Measurements from ENCODE around the gene DSCAM. TPM values are rescaled to one million over a fixed set of nuclear protein-coding genes. Genes with fewer than 3 reads are reported as not detected.

Gene DSCAM
- total and polyA plus RNA-seq, 2 donors (not counting 1 experiment from before 2014, with no cell fraction given), result not detected

GRCh38 chr21:40395732-40396131 lies 451.2 kb downstream of the DSCAM start:
- Histone ChIP-seq H3K27me3 (replicated peaks in 1 of 4; ENCODE audit: control extremely low read depth in 1 of 4, control insufficient read depth in 3 of 4, insufficient read depth in 4 of 4, low read length in 3 of 4) (no peaks in the 10 kb centered on the region), H3K79me2 (ENCODE audit: control insufficient read depth, insufficient read depth, low read length) (no peaks in the 10 kb centered on the region), H3K4me3 (ENCODE audit: control extremely low read depth in 1 of 5, extremely low read depth in 1 of 5, insufficient read depth in 1 of 5, low read depth in 2 of 5, low read length in 4 of 5) (no peak overlapping the region), H3K4me1 (ENCODE audit: control insufficient read depth in 2 of 2, insufficient read depth in 2 of 2, low read length in 2 of 2) (no peaks in the 10 kb centered on the region), H3K9ac (ENCODE audit: low read length) (no peak overlapping the region), H3K27ac (ENCODE audit: low read length in 2 of 2) (no peak overlapping the region), H3K9me3 (ENCODE audit: control extremely low read depth in 1 of 3, control insufficient read depth in 2 of 3, insufficient read depth in 1 of 3, low read length in 2 of 3) (peaks cover 0 to 4% (median 0%) of the 10 kb centered on the region in 3 donors), H2AFZ (ENCODE audit: insufficient read depth, low read depth, low read length, poor library complexity, severe bottlenecking) (no peak overlapping the region), H4K20me1 (ENCODE audit: control insufficient read depth, insufficient read depth, low read length, poor library complexity, severe bottlenecking) (no peaks in the 10 kb centered on the region), H3K36me3 (replicated peaks in 1 of 2; ENCODE audit: control extremely low read depth in 1 of 2, control insufficient read depth in 1 of 2, extremely low read depth in 1 of 2, insufficient read depth in 2 of 2, low read length in 1 of 2) (no peaks in the 10 kb centered on the region), H3K4me2 (replicated peaks; ENCODE audit: low read depth, low read length, poor library complexity, severe bottlenecking) (no peak overlapping the region)
- peaks cover 5% of the 10 kb centered on the region for H3K9me3 Mint-ChIP-seq (ENCODE audit: insufficient read depth)
- TF ChIP-seq EZH2 (IDR thresholded peaks at IDR 0.05; ENCODE audit: borderline replicate concordance, insufficient read depth, low read depth, low read length, poor library complexity, severe bottlenecking) (no peak), CTCF (IDR thresholded peaks at IDR 0.05) (no peak)
- WGBS (ENCODE audit: insufficient coverage), result 79% methylated on average over 4 of the region's 7 CpGs
- no peaks in the 10 kb centered on the region for H3K4me1 Mint-ChIP-seq
- intact Hi-C loops (cut with micrococcal nuclease), result no loop called here
- CTCF ChIA-PET, result no interaction called here
- H3K4me3 Mint-ChIP-seq, result no peak overlapping the region
- H3K27ac Mint-ChIP-seq, result no peak overlapping the region
- POLR2A ChIA-PET, result no interaction called here
- DNase-seq (no peak), ATAC-seq (ENCODE audit: low read depth) (no peak)
- H3K27me3 Mint-ChIP-seq, result no peaks in the 10 kb centered on the region

GRCh38 chr21:40393066-40393465 lies 453.9 kb downstream of the DSCAM start:
- Histone ChIP-seq H3K9me3 (ENCODE audit: control extremely low read depth in 1 of 3, control insufficient read depth in 2 of 3, insufficient read depth in 1 of 3, low read length in 2 of 3) (peaks cover 0 to 4% (median 0%) of the 10 kb centered on the region in 3 donors), H3K36me3 (replicated peaks in 1 of 2; ENCODE audit: control extremely low read depth in 1 of 2, control insufficient read depth in 1 of 2, extremely low read depth in 1 of 2, insufficient read depth in 2 of 2, low read length in 1 of 2) (no peaks in the 10 kb centered on the region), H3K4me1 (ENCODE audit: control insufficient read depth in 2 of 2, insufficient read depth in 2 of 2, low read length in 2 of 2) (no peaks in the 10 kb centered on the region), H3K4me3 (ENCODE audit: control extremely low read depth in 1 of 5, extremely low read depth in 1 of 5, insufficient read depth in 1 of 5, low read depth in 2 of 5, low read length in 4 of 5) (no peak overlapping the region), H4K20me1 (ENCODE audit: control insufficient read depth, insufficient read depth, low read length, poor library complexity, severe bottlenecking) (no peaks in the 10 kb centered on the region), H3K9ac (ENCODE audit: low read length) (no peak overlapping the region), H3K79me2 (ENCODE audit: control insufficient read depth, insufficient read depth, low read length) (no peaks in the 10 kb centered on the region), H3K4me2 (replicated peaks; ENCODE audit: low read depth, low read length, poor library complexity, severe bottlenecking) (no peak overlapping the region), H3K27me3 (replicated peaks in 1 of 4; ENCODE audit: control extremely low read depth in 1 of 4, control insufficient read depth in 3 of 4, insufficient read depth in 4 of 4, low read length in 3 of 4) (no peaks in the 10 kb centered on the region), H3K27ac (ENCODE audit: low read length in 2 of 2) (no peak overlapping the region), H2AFZ (ENCODE audit: insufficient read depth, low read depth, low read length, poor library complexity, severe bottlenecking) (no peak overlapping the region)
- DNase-seq (no peak), ATAC-seq (ENCODE audit: low read depth) (no peak)
- no peaks in the 10 kb centered on the region for H3K4me1 Mint-ChIP-seq
- H3K9me3 Mint-ChIP-seq (ENCODE audit: insufficient read depth), result peaks cover 5% of the 10 kb centered on the region
- no peak overlapping the region for H3K27ac Mint-ChIP-seq
- H3K4me3 Mint-ChIP-seq, result no peak overlapping the region
- no peaks in the 10 kb centered on the region for H3K27me3 Mint-ChIP-seq
- ChIA-PET CTCF (no interaction called here), POLR2A (no interaction called here)
- intact Hi-C loops (cut with micrococcal nuclease), result no loop called here
- 0% methylated on average over 1 of the region's 5 CpGs for WGBS (ENCODE audit: insufficient coverage)
- TF ChIP-seq CTCF (IDR thresholded peaks at IDR 0.05) (no peak), EZH2 (IDR thresholded peaks at IDR 0.05; ENCODE audit: borderline replicate concordance, insufficient read depth, low read depth, low read length, poor library complexity, severe bottlenecking) (no peak)
